GM10266 (cell line): ENCODE measurements around the gene C1RL.

Experiments used
- DNase-seq: peaks from one replicate; pipeline ENCODE4 v3.0.0; 2012; ENCODE audit errors: extremely low spot score
- TF ChIP-seq, protein P1 (sequence below): IDR thresholded peaks from 2 replicates; pipeline ENCODE4 v1.5.1; 2012; ENCODE audit warnings: mild to moderate bottlenecking, low read depth; ENCODE audit not compliant: control insufficient read depth, insufficient read depth; ENCODE audit errors: missing control alignments

C1RL gene

DNA sequence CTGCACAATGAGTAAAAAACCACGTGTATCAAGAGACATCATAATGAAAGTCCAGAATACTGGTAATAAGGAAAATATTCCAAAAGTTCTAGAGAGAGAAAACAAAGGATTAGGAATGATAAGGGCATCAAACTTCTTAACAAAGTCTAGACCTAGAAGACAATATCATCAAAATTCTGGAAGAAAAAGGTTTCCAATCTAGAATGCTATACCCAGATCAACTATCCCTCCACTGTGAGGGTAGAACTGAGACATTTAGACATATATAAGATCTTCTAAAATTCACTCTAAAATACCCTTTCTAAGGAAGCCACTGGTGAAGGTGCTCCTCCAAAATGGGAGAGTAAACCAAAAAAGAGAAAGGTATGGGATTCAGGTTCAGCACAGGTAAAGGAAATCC, 2.9 kb downstream of the C1RL start:
- TF ChIP-seq, protein P1, sequence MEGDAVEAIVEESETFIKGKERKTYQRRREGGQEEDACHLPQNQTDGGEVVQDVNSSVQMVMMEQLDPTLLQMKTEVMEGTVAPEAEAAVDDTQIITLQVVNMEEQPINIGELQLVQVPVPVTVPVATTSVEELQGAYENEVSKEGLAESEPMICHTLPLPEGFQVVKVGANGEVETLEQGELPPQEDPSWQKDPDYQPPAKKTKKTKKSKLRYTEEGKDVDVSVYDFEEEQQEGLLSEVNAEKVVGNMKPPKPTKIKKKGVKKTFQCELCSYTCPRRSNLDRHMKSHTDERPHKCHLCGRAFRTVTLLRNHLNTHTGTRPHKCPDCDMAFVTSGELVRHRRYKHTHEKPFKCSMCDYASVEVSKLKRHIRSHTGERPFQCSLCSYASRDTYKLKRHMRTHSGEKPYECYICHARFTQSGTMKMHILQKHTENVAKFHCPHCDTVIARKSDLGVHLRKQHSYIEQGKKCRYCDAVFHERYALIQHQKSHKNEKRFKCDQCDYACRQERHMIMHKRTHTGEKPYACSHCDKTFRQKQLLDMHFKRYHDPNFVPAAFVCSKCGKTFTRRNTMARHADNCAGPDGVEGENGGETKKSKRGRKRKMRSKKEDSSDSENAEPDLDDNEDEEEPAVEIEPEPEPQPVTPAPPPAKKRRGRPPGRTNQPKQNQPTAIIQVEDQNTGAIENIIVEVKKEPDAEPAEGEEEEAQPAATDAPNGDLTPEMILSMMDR: no peak
- DNase-seq: no peak

DNA sequence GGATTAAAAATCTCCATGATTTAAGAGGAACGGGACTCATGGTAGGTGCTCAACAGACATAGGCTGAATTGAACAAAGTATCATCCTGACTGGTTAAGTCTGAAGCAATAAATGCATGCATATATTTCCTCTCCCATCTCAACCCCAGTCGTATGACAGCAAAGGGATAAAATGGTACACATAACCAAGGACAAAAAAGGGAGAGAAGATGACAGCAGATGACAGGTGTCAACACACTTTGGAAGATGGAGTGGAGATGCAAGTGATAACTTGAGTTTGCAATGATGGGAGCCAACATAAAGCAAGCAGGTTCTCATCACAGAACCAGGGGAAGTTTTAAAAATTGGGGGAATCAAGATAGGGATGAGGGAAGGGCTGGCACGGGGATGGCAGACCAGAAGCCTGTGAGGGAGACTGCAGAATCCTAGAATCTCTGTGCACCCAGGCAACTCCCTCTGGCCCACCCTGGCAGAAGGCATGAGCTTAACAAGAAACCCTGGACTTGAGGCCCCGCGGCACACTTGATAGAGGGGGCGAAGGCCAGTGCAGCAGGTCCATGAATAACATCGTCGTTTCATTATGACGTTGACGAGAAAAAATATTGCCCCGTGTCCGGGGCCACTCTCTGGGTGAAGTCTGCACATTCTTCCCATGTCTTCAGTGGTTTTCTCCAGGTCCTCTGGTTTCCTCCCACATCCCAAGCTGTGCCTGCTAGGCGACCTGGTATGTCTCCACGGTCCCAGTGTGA, 5.0 kb downstream of the C1RL start:
- TF ChIP-seq, protein P1: no peak
- no peak for DNase-seq

DNA sequence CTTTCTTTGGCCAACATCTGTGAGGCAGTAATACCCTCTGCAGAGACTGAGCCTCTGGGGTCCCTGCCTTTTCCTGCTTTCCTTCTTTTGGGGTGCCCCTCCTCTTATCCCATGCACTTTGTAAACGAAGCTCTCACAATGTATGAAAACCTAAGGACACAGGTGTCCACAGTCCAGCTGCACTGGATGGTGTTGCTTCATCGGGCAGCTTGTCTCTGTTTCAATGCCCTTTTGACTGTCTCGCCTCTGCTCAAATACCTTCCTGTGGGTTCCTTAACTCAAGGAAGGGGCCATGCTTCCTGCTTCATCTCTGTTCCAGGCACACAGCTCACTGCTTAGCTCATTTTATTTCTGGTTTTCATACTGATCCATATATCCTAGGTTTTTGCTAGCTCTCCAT, 6.4 kb downstream of the C1RL start:
- no peak for DNase-seq

DNA sequence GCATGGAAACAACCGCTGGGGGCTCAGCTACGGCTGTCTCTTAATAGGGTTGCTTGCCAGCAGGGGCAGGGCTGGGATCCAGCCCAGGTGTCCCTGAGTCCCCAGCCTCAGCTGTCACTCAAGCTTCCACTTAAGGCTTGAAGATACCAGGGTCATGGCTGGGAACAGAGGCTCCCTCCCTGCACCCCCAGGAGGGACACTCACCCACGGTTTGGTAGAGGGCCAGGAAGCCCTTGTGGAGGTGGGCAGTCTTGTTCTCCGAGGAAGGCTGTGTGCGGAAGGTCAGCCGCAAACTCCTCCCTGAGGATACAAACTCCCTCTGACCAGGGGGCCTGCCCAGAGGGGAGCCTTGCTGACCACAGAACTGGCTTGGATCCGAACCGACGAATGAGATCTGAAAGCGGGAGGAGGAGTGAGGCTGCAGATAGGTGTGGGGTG, 7.3 kb downstream of the C1RL start:
- TF ChIP-seq, protein P1: no peak

More for the DNA sequence above, 6.4 kb downstream of the C1RL start:
- TF ChIP-seq, protein P1: no peak

DNA sequence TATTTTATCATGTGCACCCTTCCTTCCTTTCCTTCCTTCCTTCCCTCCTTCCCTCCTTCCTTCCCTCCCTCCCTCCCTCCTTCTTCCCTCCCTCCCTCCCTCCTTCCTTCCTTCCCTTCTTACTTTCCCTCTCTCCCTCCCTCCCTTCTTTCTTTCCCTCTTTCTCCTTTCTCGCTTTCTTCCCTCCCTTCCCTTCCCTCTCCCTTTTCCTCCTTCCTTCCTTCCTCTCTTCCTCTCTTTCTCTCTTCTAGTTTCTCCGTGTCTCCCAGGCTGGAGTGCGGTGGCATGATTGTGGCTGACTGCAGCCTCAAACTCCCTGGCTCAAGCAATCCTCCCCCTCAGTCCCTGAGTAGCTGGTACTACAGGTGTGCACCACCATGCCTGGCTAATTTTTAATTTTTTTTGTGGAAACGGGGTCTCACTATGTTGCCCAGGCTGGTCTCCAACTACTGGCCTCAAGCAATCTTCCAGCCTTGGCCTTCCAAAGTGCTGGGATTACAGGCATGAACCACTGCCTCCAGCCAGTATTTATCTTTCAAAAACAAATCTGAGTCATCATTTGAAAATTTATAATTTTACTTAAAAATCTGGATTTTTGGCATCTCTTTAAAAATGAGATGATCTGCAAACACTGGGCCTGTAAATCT, 7.8 kb downstream of the C1RL start:
- DNase-seq: no peak
- TF ChIP-seq, protein P1: no peak

More for the DNA sequence above, 7.3 kb downstream of the C1RL start:
- DNase-seq: no peak

DNA sequence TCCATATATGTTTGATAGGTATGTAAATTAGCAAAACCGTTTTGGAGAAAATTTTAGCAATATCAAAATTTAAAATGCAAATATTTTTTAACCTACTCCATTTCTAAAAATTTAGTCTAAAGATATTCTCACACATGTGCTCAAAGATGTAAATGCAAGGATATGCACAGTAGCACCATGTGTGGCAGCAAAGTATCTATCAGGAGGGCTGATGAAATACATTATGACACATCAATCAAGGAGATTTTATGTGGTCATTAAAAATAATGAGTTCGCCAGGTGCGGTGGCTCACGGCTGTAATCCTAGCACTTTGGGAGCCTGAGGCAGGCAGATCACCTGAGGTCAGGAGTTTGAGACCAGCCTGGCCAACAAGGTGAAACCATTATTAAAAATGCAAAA, 8.8 kb downstream of the C1RL start:
- DNase-seq: no peak
- TF ChIP-seq, protein P1: no peak
